Activated CD8-positive, alpha-beta memory T cell treated with anti-CD3 and anti-CD28 coated beads, Interleukin-2, amount 50 U/mL, for 24 hours (primary cell): ENCODE data around the gene C12orf57.

Experiments used
- DNase-seq: peaks from one replicate; pipeline ENCODE4 v3.0.0-alpha.2; 2020; ENCODE audit errors: extremely low read depth

C12orf57 gene

GRCh38 chr12:6953442-6954315 lies 9.9 kb downstream of the C12orf57 start:
- peak; percentile 72 for DNase-seq

- no peak for DNase-seq
Observed at GRCh38 chr12:6954316-6955107, 10.7 kb downstream of the C12orf57 start.

GRCh38 chr12:6955108-6956020 lies 11.5 kb downstream of the C12orf57 start:
- DNase-seq: no peak

DNA sequence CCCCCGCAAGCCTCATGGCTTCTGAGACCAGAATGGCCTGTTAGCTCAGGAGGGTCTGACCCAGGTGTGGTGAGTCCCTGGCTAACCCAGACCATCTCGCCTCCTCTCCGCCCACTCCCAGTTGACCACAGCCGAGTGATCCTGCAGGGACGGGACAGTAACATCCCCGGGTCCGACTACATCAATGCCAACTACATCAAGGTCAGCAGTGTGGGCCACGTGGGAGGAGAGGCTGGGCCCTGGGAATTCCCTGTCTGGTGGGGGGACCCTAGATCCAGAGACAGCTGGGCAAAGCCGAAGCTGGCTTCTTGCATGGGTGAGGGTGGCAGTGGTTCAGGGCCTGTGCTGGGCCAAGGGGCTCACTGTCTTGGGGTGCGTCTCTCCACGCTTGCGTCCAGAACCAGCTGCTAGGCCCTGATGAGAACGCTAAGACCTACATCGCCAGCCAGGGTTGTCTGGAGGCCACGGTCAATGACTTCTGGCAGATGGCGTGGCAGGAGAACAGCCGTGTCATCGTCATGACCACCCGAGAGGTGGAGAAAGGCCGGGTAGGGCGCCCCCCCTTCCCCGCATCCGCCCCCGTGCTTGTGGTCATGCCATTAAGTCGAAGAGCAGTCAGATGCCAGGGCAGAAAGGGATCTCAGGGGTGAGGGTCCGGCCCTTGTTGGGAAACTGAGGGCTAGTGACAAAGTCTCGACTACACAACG lies 12.4 kb downstream of the C12orf57 start:
- no peak for DNase-seq

DNA sequence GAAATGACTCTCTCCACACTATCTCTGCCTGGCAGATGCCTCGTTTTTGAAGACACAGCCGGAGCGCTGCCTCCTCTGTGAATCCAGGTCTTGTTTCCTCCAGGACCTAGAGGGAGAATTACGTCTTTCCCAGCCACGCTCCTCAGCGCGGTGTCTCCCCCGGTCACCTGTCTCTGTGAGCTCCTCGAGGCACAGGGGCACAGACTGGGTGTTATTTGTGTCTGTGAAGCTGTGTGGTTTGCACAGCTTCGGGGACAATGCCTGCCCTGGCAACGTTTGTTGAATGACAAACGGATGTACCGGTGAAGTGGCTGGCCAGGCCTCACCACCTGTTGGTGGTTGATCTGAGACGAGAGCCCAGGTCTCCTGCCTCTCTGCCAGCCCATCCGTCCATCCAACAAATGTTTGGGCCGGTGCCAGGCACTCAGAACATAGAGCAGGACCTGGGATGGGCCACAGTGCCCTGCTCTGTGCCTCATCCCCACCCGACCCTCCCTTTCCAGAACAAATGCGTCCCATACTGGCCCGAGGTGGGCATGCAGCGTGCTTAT lies 13.4 kb downstream of the C12orf57 start:
- DNase-seq: no peak

- DNase-seq: no peak
Observed at GRCh38 chr12:6957741-6958608, 14.2 kb downstream of the C12orf57 start.

DNA sequence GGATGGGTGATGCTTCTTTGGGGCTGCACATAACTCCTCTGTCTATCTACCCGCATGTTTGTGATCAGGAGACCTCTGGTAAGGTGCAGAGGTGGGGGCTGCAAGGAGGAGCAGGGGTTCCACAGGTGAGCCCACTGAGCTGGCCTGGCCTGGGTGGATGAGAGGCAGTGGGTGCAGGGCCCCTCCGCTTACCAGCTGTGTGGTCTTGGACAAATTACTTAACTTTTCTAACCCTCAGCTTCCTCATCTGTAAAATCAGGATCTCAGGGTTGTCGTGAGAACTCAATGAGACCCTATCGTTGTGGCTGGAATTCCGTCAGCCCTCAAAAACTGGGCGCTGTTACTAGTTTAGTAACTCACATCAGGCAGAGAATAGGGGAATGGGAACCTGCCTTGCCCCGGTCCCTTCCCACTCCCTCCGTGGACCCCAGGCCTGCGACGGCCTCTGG lies 14.8 kb downstream of the C12orf57 start:
- no peak for DNase-seq

GRCh38 chr12:6959058-6959804 lies 15.4 kb downstream of the C12orf57 start:
- no peak for DNase-seq

DNA sequence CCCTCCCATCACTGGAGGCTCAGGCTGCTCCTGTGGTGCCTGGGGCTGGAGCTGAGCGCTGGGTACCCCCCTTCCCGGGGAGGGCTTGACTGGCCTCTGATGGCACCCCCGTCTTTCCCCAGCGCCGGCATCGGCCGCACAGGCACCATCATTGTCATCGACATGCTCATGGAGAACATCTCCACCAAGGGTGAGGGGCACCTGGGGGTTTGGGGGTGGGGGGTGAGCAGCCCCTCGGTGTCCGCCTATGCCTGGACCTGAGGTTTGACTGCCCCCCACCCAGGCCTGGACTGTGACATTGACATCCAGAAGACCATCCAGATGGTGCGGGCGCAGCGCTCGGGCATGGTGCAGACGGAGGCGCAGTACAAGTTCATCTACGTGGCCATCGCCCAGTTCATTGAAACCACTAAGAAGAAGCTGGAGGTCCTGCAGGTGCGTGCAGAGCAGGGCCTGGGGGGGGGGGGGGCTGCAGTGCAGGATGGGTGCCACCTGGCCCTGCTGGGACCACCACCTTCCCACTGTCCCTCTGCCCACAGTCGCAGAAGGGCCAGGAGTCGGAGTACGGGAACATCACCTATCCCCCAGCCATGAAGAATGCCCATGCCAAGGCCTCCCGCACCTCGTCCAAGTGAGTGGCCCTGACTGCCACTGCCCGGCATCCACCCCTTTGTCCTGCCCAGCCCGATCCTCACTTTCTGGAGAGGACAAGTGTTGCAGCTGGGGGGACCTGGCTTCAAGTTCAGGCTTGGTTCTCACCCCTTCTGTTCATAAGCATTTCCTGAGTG lies 16.2 kb downstream of the C12orf57 start:
- no peak for DNase-seq

GRCh38 chr12:6960593-6961277 lies 16.9 kb downstream of the C12orf57 start:
- no peak for DNase-seq

GRCh38 chr12:6961278-6961694 lies 17.5 kb downstream of the C12orf57 start:
- peak; percentile 87 for DNase-seq

- DNase-seq: no peak
Observed at GRCh38 chr12:6961695-6962284, 18.0 kb downstream of the C12orf57 start.

DNA sequence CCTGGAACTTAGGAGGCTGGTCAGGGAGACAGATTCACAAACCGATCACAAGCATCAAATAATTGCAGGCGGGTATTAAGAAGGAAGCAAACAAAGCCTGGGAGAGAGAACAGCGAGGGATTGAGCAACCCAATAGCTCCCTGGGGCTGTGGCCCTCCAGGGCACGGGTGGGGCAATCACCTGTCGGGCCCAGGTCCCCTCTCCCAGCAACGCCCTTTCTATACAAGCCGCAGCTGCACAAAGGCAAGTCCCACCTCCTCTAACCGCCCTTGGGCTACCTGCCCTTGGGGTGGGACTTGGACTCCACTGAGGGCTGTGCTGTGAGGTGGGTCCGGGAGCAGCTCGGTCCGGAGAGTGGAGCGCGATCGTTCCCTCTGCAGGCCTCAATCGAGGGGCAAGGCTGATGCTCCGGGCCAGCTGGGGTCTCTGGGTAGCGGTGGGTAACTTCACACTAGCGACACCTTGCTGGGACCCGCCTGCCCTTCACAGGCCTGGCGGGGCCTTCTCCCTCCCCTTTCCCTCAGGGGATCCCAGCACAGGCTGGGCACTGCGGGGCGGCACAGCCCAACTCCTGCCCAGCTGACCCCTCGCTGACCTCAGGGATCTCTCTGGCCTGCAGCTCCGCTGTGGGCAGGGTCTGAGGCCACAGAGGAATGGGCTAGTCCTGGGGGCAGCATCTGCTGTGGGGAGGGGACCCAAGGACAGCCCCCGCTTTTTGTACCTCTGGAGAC lies 18.6 kb downstream of the C12orf57 start:
- DNase-seq: no peak

- no peak for DNase-seq
Observed at GRCh38 chr12:6963016-6963731, 19.4 kb downstream of the C12orf57 start.

DNA sequence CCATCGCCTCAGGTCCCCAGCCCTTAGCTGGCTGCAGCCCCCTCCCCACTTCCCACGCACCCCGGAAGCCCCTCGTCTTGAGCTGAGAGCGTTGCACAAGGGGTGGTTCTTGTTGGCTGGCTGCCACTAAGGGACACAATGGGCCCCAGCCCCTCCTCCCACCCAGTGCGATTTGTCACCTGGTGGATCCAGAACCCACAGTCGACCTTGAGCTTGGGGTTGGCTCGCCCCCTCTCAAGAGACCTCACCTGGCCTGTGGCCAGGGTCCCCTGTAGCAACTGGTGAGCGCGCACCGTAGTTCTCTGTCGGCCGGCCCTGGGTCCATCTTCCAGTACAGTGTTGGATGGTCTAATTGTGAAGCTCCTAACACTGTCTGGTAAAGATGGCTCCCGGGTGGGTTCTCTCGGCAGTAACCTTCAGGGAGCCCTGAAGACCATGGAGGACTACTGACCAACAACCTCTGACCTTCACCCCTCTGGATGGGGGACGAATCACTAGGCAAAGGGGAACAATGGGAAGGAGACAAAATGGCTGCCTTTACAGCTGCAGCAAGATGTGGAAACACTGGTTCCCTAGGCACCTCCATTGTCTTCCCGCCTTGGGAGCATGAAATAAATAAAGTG lies 20.1 kb downstream of the C12orf57 start:
- no peak for DNase-seq
